ENCODE measurements around the gene HS6ST3. TPM values are rescaled to one million over a fixed set of nuclear protein-coding genes. Genes with fewer than 3 reads are reported as not detected.
"Not testable (repeated sequence)": the region's sequence is repeated elsewhere in the genome, so short reads cannot be mapped to it uniquely, and the experiment has no call there.

The HS6ST3 gene
- total RNA-seq, 2 donors from 2014 or later: 0.35 to 0.42 TPM

DNA sequence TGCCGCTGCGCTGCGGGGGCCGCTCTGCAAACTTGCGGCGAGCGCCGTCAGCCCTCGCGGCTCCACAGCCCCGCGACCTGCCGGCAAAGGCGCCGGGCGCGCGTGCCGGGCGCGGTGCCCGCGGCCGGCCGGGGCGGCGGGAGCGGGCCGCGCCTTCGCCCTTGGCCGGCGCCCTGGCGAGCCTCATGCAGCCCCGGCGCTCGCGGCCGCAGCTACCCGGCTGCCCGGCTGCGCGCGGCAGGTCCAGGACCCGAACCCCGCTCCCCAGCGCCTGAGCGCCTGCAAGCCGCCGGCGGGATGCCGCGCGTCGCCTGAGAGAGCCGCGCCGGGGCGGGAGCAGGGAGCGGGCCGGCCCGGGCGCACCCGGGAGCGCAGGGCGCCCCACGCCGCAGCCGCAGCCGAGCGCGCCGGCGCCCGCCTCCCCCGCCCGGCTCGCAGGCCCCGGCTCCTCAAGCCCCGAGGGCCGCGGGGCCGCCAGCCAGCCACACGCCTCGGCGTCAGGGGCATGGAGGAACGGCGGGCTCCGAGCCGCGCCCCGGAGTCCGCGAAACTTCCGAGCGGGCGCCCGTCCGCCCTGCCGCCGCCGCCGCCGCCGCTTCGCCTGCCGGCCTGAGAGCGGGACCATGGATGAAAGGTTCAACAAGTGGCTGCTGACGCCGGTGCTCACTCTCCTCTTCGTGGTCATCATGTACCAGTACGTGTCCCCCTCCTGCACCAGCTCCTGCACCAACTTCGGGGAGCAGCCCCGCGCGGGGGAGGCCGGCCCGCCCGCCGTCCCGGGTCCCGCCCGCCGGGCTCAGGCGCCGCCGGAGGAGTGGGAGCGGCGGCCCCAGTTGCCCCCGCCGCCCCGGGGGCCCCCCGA is 564 bp downstream of the HS6ST3 start:
- intact Hi-C loops (cut with DNase I): no loop called here
- ATAC-seq (peak; percentile 19 to 47), DNase-seq (peak; percentile 20)

GRCh38 chr13:96091164-96092117 is 1.5 kb downstream of the HS6ST3 start:
- peak; percentile 29 for DNase-seq
- intact Hi-C loops (cut with DNase I): no loop called here
- peak; percentile 41 to 58 for ATAC-seq

- intact Hi-C loops (cut with DNase I): no loop called here
- no peak for ATAC-seq
- no peak for DNase-seq
Measured at GRCh38 chr13:96093296-96094006, 3.5 kb downstream of the HS6ST3 start.

DNA sequence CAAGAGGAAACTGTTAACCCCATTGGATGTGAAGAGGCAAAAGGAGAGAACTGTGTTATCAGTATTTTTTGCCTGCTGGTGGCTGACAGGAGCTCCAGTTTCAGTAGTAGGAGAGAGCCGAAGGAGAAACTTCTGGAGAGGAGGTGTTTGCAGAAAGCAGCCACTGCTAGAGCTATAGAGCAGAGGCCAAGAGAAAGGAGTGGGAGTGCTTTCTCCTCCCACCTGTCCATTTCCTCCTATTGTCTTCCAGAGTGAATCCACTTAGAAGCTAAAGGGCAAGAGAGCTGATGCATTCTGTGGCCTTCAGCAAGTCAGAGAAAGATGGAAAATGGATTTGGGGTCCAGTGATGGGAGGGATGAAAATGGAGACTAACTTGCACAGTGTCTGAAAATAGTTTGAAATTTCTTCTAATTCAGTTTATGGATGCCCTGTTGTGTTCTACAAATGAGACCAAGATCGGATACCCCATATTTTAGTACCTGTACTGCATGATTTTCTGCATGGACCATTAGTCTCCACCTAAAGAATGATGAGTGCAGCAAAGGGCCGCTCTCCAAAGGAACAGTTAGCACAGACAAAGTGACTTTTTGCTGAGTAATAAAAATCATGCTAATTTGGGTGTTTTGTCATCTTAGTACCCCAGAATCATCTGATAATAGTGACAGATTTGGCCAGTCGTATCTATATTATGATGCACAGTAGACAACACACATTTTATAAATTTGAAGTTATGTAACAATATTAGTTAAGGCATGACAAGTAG is 10.7 kb downstream of the HS6ST3 start:
- intact Hi-C loops (cut with DNase I): no loop called here
- no peak for ATAC-seq
- DNase-seq: no peak

GRCh38 chr13:96104516-96104915 is 14.6 kb downstream of the HS6ST3 start:
- ATAC-seq (no peak), DNase-seq (no peak)
- intact Hi-C loops (cut with DNase I): no loop called here

- intact Hi-C loops (cut with DNase I); ATAC-seq; DNase-seq: not testable (repeated sequence)
Measured at GRCh38 chr13:96108072-96108471, 18.2 kb downstream of the HS6ST3 start.

DNA sequence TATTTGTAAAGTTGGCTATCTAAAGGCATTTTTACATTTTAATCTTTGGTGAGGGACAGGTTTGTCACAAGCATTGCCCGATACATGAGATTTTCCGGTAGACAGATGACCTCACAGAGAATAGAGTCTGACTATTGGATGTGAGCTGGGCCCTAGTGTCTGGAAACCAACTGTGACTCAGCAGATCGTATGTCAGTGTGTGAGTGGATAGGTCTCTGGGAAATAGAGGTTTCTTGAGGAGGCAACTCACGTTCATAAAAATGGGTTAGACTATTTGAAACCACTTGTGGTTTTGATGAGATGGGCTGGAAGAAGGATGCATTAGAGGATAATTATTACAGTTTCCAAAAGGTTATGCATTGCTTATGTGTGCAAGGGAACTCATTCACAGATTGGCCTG is 19.2 kb downstream of the HS6ST3 start:
- no peak for ATAC-seq
- intact Hi-C loops (cut with DNase I): no loop called here

GRCh38 chr13:96112936-96113335 is 23.0 kb downstream of the HS6ST3 start:
- DNase-seq (no peak), ATAC-seq (no peak)
- intact Hi-C loops (cut with DNase I): no loop called here

More for the DNA sequence above, 19.2 kb downstream of the HS6ST3 start:
- no peak for DNase-seq

DNA sequence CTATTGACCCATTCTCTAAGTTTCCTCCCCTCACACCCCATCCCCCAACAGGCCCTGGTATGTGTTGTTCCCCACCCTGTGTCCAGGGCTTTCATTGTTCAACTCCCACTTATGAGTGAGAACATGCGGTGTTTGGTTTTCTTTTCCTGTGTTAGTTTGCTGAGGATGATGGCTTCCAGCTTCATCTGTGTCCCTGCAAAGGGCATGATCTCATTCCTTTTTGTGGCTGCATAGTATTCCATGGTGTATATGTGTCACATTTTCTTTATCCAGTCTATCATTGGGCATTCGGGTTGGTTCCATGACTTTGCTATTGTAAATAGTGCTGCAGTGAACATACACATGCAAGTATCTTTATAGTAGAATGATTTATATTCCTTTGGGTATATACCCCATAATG is 25.5 kb downstream of the HS6ST3 start:
- not testable (repeated sequence) for ATAC-seq, DNase-seq

GRCh38 chr13:96119921-96120320 is 30.0 kb downstream of the HS6ST3 start:
- intact Hi-C loops (cut with DNase I): no loop called here
- no peak for ATAC-seq
- no peak for DNase-seq

More for the DNA sequence above, 25.5 kb downstream of the HS6ST3 start:
- intact Hi-C loops (cut with DNase I): not testable (repeated sequence)

DNA sequence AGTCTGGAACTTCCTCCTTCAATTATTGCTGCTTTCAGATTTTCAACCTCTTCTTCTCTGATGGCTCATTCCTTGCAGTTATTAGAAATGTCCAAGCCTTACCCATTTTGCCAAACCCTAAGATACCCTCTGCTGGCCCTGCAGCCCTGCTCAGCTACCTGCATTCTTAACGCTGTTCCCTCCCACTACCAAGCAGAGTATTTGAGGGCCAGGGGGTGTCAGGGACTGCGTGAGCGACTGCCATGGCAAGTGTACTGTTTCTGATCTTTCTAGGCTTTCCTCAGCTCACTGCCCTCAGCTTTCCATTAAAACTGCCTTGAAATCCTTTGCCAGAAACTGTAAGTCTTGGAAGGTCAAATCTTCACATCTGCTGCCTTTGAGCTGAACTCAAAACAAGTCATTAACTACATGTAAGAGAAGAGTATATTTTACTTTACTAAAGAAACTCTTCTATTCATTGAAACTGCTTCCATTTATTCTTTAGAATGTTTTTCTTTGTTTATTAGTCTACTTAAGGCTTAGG is 41.0 kb downstream of the HS6ST3 start:
- DNase-seq (no peak), ATAC-seq (no peak)
- intact Hi-C loops (cut with DNase I): loop anchor here in 1 of 2 donors (10.0 kb wide), 1 partner anchor 694 kb away; no protein-coding TSS in a partner anchor

DNA sequence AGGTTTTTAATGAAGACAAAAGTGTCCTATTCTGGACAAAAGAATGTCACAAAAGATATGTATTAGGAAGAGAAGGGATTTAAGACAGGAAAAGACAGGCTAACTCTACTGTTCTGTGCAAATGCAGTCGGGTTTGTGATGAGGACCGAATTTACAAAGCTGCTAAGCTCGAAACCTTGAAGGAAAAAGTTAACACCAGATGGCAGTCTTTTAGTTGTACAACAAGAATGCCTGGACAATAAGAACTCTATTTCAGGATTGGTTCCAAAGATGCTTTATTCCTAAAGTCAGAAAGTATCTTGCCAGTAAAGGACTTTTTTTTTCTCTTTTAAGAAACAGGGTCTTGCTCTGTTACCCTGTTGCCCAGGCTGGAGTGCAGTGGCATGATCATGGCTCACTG is 51.1 kb downstream of the HS6ST3 start:
- DNase-seq (no peak), ATAC-seq (no peak)
- intact Hi-C loops (cut with DNase I): loop anchor here in 1 of 2 donors (10.0 kb wide), 1 partner anchor 674 kb away; no protein-coding TSS in a partner anchor

- intact Hi-C loops (cut with DNase I): no loop called here
- ATAC-seq (no peak), DNase-seq (no peak)
Measured at GRCh38 chr13:96159725-96160124, 69.8 kb downstream of the HS6ST3 start.

DNA sequence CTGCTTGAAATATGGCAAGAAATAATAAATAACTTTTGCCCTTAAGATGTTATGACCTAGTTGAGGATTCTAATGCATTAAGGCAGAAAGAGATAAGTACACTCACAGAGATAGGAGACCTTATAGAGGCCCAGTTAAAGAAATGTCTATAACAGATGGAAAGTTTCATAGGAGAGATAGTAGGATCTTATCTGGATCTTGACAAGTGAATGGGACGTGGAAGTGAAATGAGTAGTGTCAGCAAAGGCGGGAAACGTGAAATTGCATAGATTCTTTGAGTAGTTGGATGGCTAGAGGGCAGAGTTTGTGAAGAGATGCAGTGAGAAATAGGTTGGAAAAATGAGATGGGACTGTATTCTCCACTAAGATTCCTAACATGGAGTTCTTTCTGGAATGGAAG is 71.2 kb downstream of the HS6ST3 start:
- intact Hi-C loops (cut with DNase I): no loop called here
- ATAC-seq: no peak
- DNase-seq: no peak

DNA sequence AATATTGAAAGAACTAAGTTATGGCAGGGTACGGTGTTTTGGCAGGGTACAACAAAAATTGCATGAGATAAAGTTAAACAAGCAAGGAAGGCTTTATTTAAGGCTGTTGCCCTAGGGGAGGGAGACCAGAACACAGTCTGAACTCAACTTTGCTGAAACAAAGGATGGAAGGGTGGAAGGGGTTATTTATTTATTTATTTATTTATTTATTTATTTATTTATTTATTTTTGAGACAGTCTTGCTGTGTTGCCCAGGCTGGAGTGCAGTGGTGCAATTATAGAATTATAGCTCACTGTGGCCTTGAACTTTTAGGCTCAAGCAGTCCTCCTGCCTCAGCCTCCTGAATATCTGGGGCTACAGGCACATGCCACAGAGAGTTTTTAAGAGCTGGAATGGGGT is 75.9 kb downstream of the HS6ST3 start:
- intact Hi-C loops (cut with DNase I): no loop called here

GRCh38 chr13:96172066-96172465 is 82.2 kb downstream of the HS6ST3 start:
- ATAC-seq: no peak
- intact Hi-C loops (cut with DNase I): no loop called here
- DNase-seq: no peak

More for the DNA sequence above, 75.9 kb downstream of the HS6ST3 start:
- no peak for DNase-seq
- no peak for ATAC-seq

GRCh38 chr13:96178759-96179158 is 88.9 kb downstream of the HS6ST3 start:
- DNase-seq (no peak), ATAC-seq (no peak)
- intact Hi-C loops (cut with DNase I): no loop called here

DNA sequence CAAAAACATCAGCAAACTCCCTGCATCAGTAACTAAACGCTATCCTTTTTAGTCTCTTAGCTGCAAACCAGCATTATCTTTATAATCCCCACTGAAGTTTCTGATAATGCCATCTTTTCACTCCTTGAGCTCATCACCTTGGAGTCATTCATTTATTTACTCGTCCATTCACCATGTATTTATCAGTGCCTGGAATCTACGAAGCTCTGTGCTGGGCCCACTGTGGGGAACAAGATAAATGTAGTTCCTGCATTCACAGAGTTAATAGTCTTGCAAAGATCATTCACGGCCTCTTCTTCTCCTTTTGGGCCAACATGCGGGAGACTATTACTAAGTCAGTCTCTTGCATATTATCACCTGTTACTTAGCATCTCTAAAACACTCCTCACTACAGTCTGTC is 89.4 kb downstream of the HS6ST3 start:
- DNase-seq: no peak
- intact Hi-C loops (cut with DNase I): no loop called here
- no peak for ATAC-seq

All from left cardiac atrium (tissue), 4 donors.